HFFc6 (cell line): ENCODE results near the gene CAPN3. TPM values are rescaled to one million over a fixed set of nuclear protein-coding genes. Genes with fewer than 3 reads are reported as not detected.
A peak's percentile ranks its signal among the peaks of the same experiment; 100 is the strongest.

Experiments
- DNase-seq: peaks from one replicate; pipeline ENCODE4 v3.0.0-alpha.2; 2018
- H3K27ac Mint-ChIP-seq: 2 replicates; pipeline ENCODE4 v1.8.0; 2020; ENCODE audit warnings: mild to moderate bottlenecking, mixed read lengths
- H3K27me3 Mint-ChIP-seq: 2 replicates; pipeline ENCODE4 v1.8.0; 2021; ENCODE audit warnings: mild to moderate bottlenecking, moderate library complexity, mixed read lengths; ENCODE audit not compliant: insufficient read depth
- H3K36me3 Mint-ChIP-seq: 2 replicates; pipeline ENCODE4 v1.8.0; 2021; ENCODE audit warnings: low read depth, mixed read lengths
- H3K4me1 Mint-ChIP-seq: 2 replicates; pipeline ENCODE4 v1.8.0; 2020; ENCODE audit warnings: low read depth, mixed read lengths
- H3K4me3 Mint-ChIP-seq: 2 replicates; pipeline ENCODE4 v1.8.0; 2020; ENCODE audit warnings: mild to moderate bottlenecking, moderate library complexity, mixed read lengths
- H3K9me3 Mint-ChIP-seq: 2 replicates; pipeline ENCODE4 v1.8.0; 2020; ENCODE audit warnings: mild to moderate bottlenecking, mixed read lengths
- total RNA-seq, 6 experiments: library from RNA; stranded (reverse); fragmentation: NEBNext Ultra II Directional; extraction: Animal tissue kit (Norgen Biotek cat#: 25700); gene quantifications; 2 replicates in 1 of 6; 3 replicates in 5 of 6; pipeline ENCODE4 v1.2.3, GENCODE V29; 2021
- TF ChIP-seq, protein P1 (sequence below): fragments of 200-600 bp; sonication (generic); IDR thresholded peaks from 2 replicates; pipeline ENCODE4 v1.5.0; 2021; ENCODE audit warnings: antibody characterized with exemption, mild to moderate bottlenecking

The CAPN3 gene
- total RNA-seq, 6 experiments from 2014 or later: 0.81 to 1.9 (median 1.5) TPM

GRCh38 chr15:42378011-42378410 lies 18.7 kb downstream of the CAPN3 start:
- TF ChIP-seq, protein P1, sequence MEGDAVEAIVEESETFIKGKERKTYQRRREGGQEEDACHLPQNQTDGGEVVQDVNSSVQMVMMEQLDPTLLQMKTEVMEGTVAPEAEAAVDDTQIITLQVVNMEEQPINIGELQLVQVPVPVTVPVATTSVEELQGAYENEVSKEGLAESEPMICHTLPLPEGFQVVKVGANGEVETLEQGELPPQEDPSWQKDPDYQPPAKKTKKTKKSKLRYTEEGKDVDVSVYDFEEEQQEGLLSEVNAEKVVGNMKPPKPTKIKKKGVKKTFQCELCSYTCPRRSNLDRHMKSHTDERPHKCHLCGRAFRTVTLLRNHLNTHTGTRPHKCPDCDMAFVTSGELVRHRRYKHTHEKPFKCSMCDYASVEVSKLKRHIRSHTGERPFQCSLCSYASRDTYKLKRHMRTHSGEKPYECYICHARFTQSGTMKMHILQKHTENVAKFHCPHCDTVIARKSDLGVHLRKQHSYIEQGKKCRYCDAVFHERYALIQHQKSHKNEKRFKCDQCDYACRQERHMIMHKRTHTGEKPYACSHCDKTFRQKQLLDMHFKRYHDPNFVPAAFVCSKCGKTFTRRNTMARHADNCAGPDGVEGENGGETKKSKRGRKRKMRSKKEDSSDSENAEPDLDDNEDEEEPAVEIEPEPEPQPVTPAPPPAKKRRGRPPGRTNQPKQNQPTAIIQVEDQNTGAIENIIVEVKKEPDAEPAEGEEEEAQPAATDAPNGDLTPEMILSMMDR: no peak
- peaks cover 6% of the 10 kb centered on the region; the same call in 1 of the 2 replicates for H3K9me3 Mint-ChIP-seq
- H3K27ac Mint-ChIP-seq: no peak overlapping the region
- H3K4me3 Mint-ChIP-seq: no peak overlapping the region
- DNase-seq: no peak
- H3K4me1 Mint-ChIP-seq: no peaks in the 10 kb centered on the region
- peaks cover 12% of the 10 kb centered on the region for H3K36me3 Mint-ChIP-seq
- H3K27me3 Mint-ChIP-seq: peaks cover 2% of the 10 kb centered on the region; the same call in 1 of the 2 replicates

DNA sequence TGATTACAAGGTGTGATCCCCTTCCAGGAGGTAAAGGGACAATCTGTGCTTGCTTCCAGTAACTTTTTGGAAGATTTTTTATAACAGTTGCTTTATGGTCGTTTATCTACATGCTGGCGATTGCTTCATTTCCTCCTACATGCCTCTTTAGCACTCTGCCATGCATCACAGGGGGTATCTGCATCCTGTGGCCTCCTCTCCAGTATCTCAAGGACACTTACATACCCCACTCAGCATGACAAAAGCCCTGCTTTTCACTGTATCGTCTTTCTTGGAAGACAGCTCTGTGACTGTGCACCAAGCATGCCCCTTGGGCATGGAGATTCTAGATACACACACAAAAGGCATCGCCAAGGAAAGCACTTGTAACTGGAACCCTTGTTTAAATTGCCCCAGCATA lies 25.3 kb downstream of the CAPN3 start:
- H3K27ac Mint-ChIP-seq: no peak overlapping the region
- H3K9me3 Mint-ChIP-seq: no peaks in the 10 kb centered on the region
- no peak overlapping the region for H3K4me3 Mint-ChIP-seq
- no peaks in the 10 kb centered on the region for H3K36me3 Mint-ChIP-seq
- peaks cover 4% of the 10 kb centered on the region; the same call in 1 of the 2 replicates for H3K27me3 Mint-ChIP-seq
- TF ChIP-seq, protein P1: no peak
- H3K4me1 Mint-ChIP-seq: peaks cover 12% of the 10 kb centered on the region; the same call in 1 of the 2 replicates
- no peak for DNase-seq

DNA sequence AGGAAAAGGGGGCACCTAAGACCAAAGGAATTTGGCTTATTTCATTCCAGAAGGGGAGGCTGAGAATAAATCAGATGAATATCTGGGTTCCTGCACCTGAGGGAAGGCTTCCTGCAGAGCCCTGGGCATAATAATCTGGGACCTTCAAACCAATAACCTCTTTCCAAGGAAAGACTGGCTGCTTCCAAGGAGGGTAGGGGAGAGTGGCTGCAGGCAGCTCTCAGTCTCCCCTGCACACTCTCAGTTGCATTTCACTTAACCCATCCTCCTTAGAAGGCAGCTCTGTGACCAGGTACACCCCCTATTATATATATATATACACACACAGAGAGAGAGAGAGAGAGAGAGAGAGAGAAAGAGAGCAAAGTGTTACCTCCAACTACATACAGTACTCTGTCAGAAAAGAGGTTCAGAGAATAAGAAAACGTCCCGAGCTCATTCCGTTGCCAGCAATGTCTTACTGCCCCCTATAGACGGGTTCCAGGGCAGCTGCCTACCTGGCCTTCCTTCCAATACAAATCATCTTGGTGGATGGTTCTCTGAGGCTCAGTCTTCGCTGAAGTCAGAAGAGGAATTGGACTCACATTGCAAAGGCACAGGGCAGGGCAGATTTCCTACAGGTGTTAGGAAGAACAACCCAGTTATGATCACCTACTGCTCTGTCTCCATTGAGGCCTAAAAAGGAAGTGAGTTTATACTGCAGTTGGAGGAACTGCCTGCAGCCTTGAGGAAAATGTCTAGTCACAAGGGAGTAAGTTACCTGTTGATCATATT lies 26.1 kb downstream of the CAPN3 start:
- Mint-ChIP-seq H3K9me3 (no peaks in the 10 kb centered on the region), H3K36me3 (no peaks in the 10 kb centered on the region), H3K4me1 (peaks cover 12% of the 10 kb centered on the region; the same call in 1 of the 2 replicates), H3K4me3 (no peak overlapping the region), H3K27ac (no peak overlapping the region), H3K27me3 (peaks cover 4% of the 10 kb centered on the region; the same call in 1 of the 2 replicates)
- DNase-seq: peak; percentile 49
- TF ChIP-seq, protein P1: peak; percentile 86

DNA sequence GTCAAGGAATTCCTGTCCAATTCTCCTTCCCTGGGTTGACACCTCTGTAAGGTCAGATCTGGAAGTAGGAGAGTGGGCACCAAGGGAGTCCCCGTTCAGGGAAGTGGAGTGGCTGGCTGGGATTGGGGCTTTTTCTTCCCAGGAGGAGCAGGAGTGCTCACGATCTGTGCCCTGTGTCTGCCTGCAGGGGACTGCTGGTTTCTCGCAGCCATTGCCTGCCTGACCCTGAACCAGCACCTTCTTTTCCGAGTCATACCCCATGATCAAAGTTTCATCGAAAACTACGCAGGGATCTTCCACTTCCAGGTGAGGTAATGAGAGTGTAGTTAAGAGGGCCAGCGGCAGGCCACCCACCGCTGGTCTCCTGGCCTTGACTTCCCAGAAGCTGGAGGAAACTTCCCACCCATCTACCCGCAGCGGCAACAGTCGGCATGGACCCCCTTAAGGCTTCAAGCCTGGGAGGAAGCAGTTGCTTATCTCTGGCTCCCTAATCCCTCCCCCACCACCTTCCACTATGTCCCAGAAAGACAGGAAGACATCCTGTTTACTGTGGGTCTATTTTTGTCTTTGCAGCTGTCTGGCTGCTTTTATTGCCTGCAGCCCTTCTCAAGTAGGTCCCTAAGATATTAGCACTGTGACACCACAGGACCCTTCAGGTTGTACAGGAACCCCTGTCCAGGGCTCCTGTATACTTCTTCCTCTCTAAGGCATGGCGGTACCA lies 26.8 kb downstream of the CAPN3 start:
- TF ChIP-seq, protein P1: no peak
- Mint-ChIP-seq H3K27ac (no peak overlapping the region), H3K4me1 (peaks cover 12% of the 10 kb centered on the region; the same call in 1 of the 2 replicates), H3K4me3 (no peak overlapping the region), H3K9me3 (no peaks in the 10 kb centered on the region), H3K27me3 (peaks cover 4% of the 10 kb centered on the region; the same call in 1 of the 2 replicates), H3K36me3 (no peaks in the 10 kb centered on the region)
- no peak for DNase-seq

DNA sequence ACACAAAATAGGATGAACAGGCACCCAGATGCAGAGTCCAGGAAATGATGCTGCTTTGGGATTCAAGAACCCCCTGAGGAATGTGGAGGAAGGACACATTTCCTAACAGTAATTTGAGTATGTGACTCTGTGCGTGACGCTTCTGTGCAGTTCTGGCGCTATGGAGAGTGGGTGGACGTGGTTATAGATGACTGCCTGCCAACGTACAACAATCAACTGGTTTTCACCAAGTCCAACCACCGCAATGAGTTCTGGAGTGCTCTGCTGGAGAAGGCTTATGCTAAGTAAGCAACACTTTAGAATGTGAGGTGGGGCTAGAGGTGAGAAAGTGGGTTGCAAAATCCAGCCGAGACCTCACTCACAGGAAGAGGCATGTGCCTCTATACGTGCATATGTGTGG lies 28.3 kb downstream of the CAPN3 start:
- no peak for DNase-seq
- TF ChIP-seq, protein P1: no peak
- Mint-ChIP-seq H3K4me3 (no peak overlapping the region), H3K27ac (no peak overlapping the region), H3K9me3 (no peaks in the 10 kb centered on the region), H3K4me1 (peaks cover 12% of the 10 kb centered on the region; the same call in 1 of the 2 replicates), H3K36me3 (no peaks in the 10 kb centered on the region), H3K27me3 (peaks cover 4% of the 10 kb centered on the region; the same call in 1 of the 2 replicates)
